Hindlimb muscle (tissue), 1 donor: ENCODE results near the gene PLAGL1. TPM values are rescaled to one million over a fixed set of nuclear protein-coding genes. Genes with fewer than 3 reads are reported as not detected.
A peak's percentile ranks its signal among the peaks of the same experiment; 100 is the strongest.
"Not testable (repeated sequence)": the region's sequence is repeated elsewhere in the genome, so short reads cannot be mapped to it uniquely, and the experiment has no call there.

Source experiments
- DNase-seq: peaks from one replicate; pipeline ENCODE4 v3.0.0-alpha.2; 2013
- polyA plus RNA-seq: library from polyadenylated mRNA; unstranded; fragments of 120-200 nt; gene quantifications from one replicate; pipeline ENCODE4 v1.2.1, GENCODE V29; 2013; ENCODE audit not compliant: insufficient read length

Gene PLAGL1
- polyA plus RNA-seq, 1 donor: 285 TPM

GRCh38 chr6:144009628-144010027, 1.6 kb upstream of the PLAGL1 start:
- DNase-seq: not testable (repeated sequence)

GRCh38 chr6:144008846-144009245, 787 bp upstream of the PLAGL1 start:
- no peak for DNase-seq

- peak; percentile 22 for DNase-seq
Observed at GRCh38 chr6:144007478-144008119, 460 bp downstream of the PLAGL1 start.

- peak; percentile 58 for DNase-seq
Observed at GRCh38 chr6:144006736-144007477, 1.2 kb downstream of the PLAGL1 start.

GRCh38 chr6:143999406-143999805, 8.7 kb downstream of the PLAGL1 start:
- no peak for DNase-seq

GRCh38 chr6:143998686-143999085, 9.4 kb downstream of the PLAGL1 start:
- DNase-seq: no peak

- no peak for DNase-seq
Observed at GRCh38 chr6:143993965-143994646, 14.0 kb downstream of the PLAGL1 start.

- no peak for DNase-seq
Observed at GRCh38 chr6:143992285-143992684, 15.8 kb downstream of the PLAGL1 start.

- DNase-seq: no peak
Observed at GRCh38 chr6:143986463-143987065, 21.5 kb downstream of the PLAGL1 start.

GRCh38 chr6:143984666-143985065, 23.4 kb downstream of the PLAGL1 start:
- no peak for DNase-seq

- no peak for DNase-seq
Observed at GRCh38 chr6:143982968-143983367, 25.1 kb downstream of the PLAGL1 start.

GRCh38 chr6:143980921-143981320, 27.1 kb downstream of the PLAGL1 start:
- no peak for DNase-seq

GRCh38 chr6:143976806-143977349, 31.2 kb downstream of the PLAGL1 start:
- no peak for DNase-seq

GRCh38 chr6:143974089-143974488, 34.0 kb downstream of the PLAGL1 start:
- DNase-seq: no peak

- no peak for DNase-seq
Observed at GRCh38 chr6:143973097-143973966, 34.7 kb downstream of the PLAGL1 start.

- no peak for DNase-seq
Observed at GRCh38 chr6:143971482-143972205, 36.4 kb downstream of the PLAGL1 start.

GRCh38 chr6:143970456-143971218, 37.4 kb downstream of the PLAGL1 start:
- DNase-seq: peak; percentile 53

- no peak for DNase-seq
Observed at GRCh38 chr6:143969077-143969476, 39.0 kb downstream of the PLAGL1 start.

GRCh38 chr6:143967706-143968376, 40.2 kb downstream of the PLAGL1 start:
- no peak for DNase-seq

- DNase-seq: no peak
Observed at GRCh38 chr6:143966312-143966711, 41.7 kb downstream of the PLAGL1 start.
